B cell (primary cell): ENCODE data around the gene MTCP1. TPM values are rescaled to one million over a fixed set of nuclear protein-coding genes. Genes with fewer than 3 reads are reported as not detected.
A peak's percentile ranks its signal among the peaks of the same experiment; 100 is the strongest.

Experiments used
- ATAC-seq: fragments of 200-7000 bp; cut with Tn5 transposase; one replicate; pipeline ENCODE4 v1.10.0; 2021; ENCODE audit warnings: low read depth, mild to moderate bottlenecking, moderate number of reproducible peaks, moderate library complexity
- CTCF ChIA-PET: fragments of 350-600 bp; sonication (Branson Sonifier 250); formaldehyde crosslinking; loops from one replicate; lab custom pipeline; 2021; ENCODE audit warnings: antibody characterized with exemption, inconsistent platforms; lab: Charles Lee
- POLR2A ChIA-PET: fragments of 350-600 bp; sonication (Branson Sonifier 250); formaldehyde crosslinking; loops from one replicate; lab custom pipeline; 2021; ENCODE audit warnings: antibody characterized with exemption; lab: Charles Lee
- DNase-seq: peaks from one replicate; pipeline ENCODE4 v3.0.0; 2013
- H2AFZ ChIP-seq: 2 replicates; pipeline ENCODE4 v1.6.1; 2012; ENCODE audit warnings: mild to moderate bottlenecking, low read depth, low read length; ENCODE audit not compliant: insufficient read depth, poor library complexity, severe bottlenecking
- H3K27ac ChIP-seq, 2 donors: 1 replicate in 1 of 2; 2 replicates in 1 of 2; pipeline ENCODE4 v1.5.1; 2012 to 2013; ENCODE audit warnings: low read length in 2 of 2, mild to moderate bottlenecking in 2 of 2, moderate library complexity in 1 of 2
- H3K27me3 ChIP-seq, 4 experiments: fragments of 200-600 bp in 1 of 4; sonication (generic) in 1 of 4; replicated peaks in 1 of 4; 1 replicate in 2 of 4; 2 replicates in 2 of 4; pipeline versions ENCODE4 v1.6.1 to v1.7.0; 2013 to 2016; ENCODE audit warnings: low read length in 3 of 4, mild to moderate bottlenecking in 2 of 4, mixed read lengths in 1 of 4, moderate library complexity in 1 of 4; ENCODE audit not compliant: insufficient read depth in 4 of 4, control insufficient read depth in 3 of 4; ENCODE audit errors: control extremely low read depth in 1 of 4
- H3K36me3 ChIP-seq, 2 experiments: replicated peaks in 1 of 2; 1 replicate in 1 of 2; 2 replicates in 1 of 2; pipeline versions ENCODE4 v1.6.1 to v1.7.1; 2013; ENCODE audit warnings: low read length in 1 of 2; ENCODE audit not compliant: insufficient read depth in 2 of 2, control insufficient read depth in 1 of 2; ENCODE audit errors: control extremely low read depth in 1 of 2, extremely low read depth in 1 of 2
- H3K4me1 ChIP-seq, 2 donors: fragments of 200-600 bp in 1 of 2; sonication (generic) in 1 of 2; 1 replicate in 1 of 2; 2 replicates in 1 of 2; pipeline versions ENCODE4 v1.5.1 to v1.6.1; 2013 to 2017; ENCODE audit warnings: low read length in 2 of 2; ENCODE audit not compliant: control insufficient read depth in 2 of 2, insufficient read depth in 2 of 2
- H3K4me2 ChIP-seq: replicated peaks from 2 replicates; pipeline ENCODE3; 2012; ENCODE audit warnings: mild to moderate bottlenecking, low read depth, low read length; ENCODE audit not compliant: poor library complexity, severe bottlenecking
- H3K4me3 ChIP-seq, 5 experiments: fragments of 200-600 bp in 1 of 5; sonication (generic) in 1 of 5; 1 replicate in 3 of 5; 2 replicates in 2 of 5; pipeline versions ENCODE4 v1.5.1 to v1.7.0; 2011 to 2016; ENCODE audit warnings: low read length in 4 of 5, mild to moderate bottlenecking in 4 of 5, low read depth in 2 of 5, control low read depth in 1 of 5, moderate library complexity in 1 of 5; ENCODE audit not compliant: insufficient read depth in 1 of 5; ENCODE audit errors: control extremely low read depth in 1 of 5, extremely low read depth in 1 of 5
- H3K79me2 ChIP-seq: fragments of 200-600 bp; sonication (generic); one replicate; pipeline ENCODE4 v1.6.0; 2016; ENCODE audit warnings: low read length; ENCODE audit not compliant: control insufficient read depth, insufficient read depth
- H3K9ac ChIP-seq: fragments of 200-600 bp; sonication (generic); 2 replicates; pipeline ENCODE4 v1.6.1; 2017; ENCODE audit warnings: mild to moderate bottlenecking, low read length, moderate library complexity
- H3K9me3 ChIP-seq, 3 donors: one replicate each; pipeline versions ENCODE4 v1.6.1 to v1.7.1; 2013; ENCODE audit warnings: low read length in 2 of 3; ENCODE audit not compliant: control insufficient read depth in 2 of 3, insufficient read depth in 1 of 3; ENCODE audit errors: control extremely low read depth in 1 of 3
- H4K20me1 ChIP-seq: 2 replicates; pipeline ENCODE4 v1.6.0; 2012; ENCODE audit warnings: mild to moderate bottlenecking, low read length; ENCODE audit not compliant: insufficient read depth, control insufficient read depth, poor library complexity, severe bottlenecking
- H3K27ac Mint-ChIP-seq: one replicate; pipeline ENCODE4 v1.8.0; 2021; ENCODE audit warnings: mixed read lengths
- H3K27me3 Mint-ChIP-seq: one replicate; pipeline ENCODE4 v1.8.0; 2021; ENCODE audit warnings: mixed read lengths
- H3K4me1 Mint-ChIP-seq: one replicate; pipeline ENCODE4 v1.8.0; 2021; ENCODE audit warnings: mixed read lengths
- H3K4me3 Mint-ChIP-seq: one replicate; pipeline ENCODE4 v1.8.0; 2021; ENCODE audit warnings: mixed read lengths
- H3K9me3 Mint-ChIP-seq: one replicate; pipeline ENCODE4 v1.8.0; 2022; ENCODE audit warnings: mixed read lengths; ENCODE audit not compliant: insufficient read depth
- CTCF ChIP-seq: fragments of 200-600 bp; IDR thresholded peaks from one replicate; pipeline ENCODE4 v1.8.0; 2022; ENCODE audit warnings: antibody characterized with exemption, mild to moderate bottlenecking
- EZH2 ChIP-seq: IDR thresholded peaks from 2 replicates; pipeline ENCODE4 v1.6.1; 2012; ENCODE audit warnings: borderline replicate concordance, low read depth, mild to moderate bottlenecking, moderate library complexity, low read length; ENCODE audit not compliant: insufficient read depth, poor library complexity, severe bottlenecking
- WGBS: methylation state at CpG from one replicate; pipeline ENCODE4 v1.1.5; 2013; ENCODE audit warnings: missing lambda C conversion rate; ENCODE audit not compliant: insufficient coverage; 5-methylcytosine and 5-hydroxymethylcytosine counted together
- intact Hi-C: fragments of 100-400 bp; cut with micrococcal nuclease; formaldehyde crosslinking; loops from one replicate; pipeline ENCODE4 v1.10.0; 2022
- polyA plus RNA-seq: library from polyadenylated mRNA; depleted of rRNA; stranded (reverse); fragments of >200 nt; gene quantifications from 2 replicates; pipeline ENCODE4 v1.2.3, GENCODE V29; 2012
- total RNA-seq, 2 donors: library from RNA; stranded (reverse); fragments of 120-200 nt in 1 of 2; gene quantifications; 1 replicate in 1 of 2; 2 replicates in 1 of 2; pipeline versions ENCODE4 v1.2.3 to v1.2.4, GENCODE V29; 2013 to 2022

MTCP1 gene
- total and polyA plus RNA-seq, 2 donors (not counting 1 experiment from before 2014, with no cell fraction given): 2.9 to 20.3 TPM

GRCh38 chrX:155054255-155054654, 16.7 kb downstream of the MTCP1 start:
- no peak overlapping the region for H3K4me3 Mint-ChIP-seq
- intact Hi-C loops: no loop called here
- Histone ChIP-seq H3K4me1 (peaks cover 0 to 9% of the 10 kb centered on the region in 2 donors), H2AFZ (no peak overlapping the region), H3K9ac (no peak overlapping the region), H3K4me2 (no peak overlapping the region), H4K20me1 (no peaks in the 10 kb centered on the region), H3K79me2 (no peaks in the 10 kb centered on the region), H3K27ac (no peak overlapping the region), H3K27me3 (no peaks in the 10 kb centered on the region), H3K36me3 (peaks cover 0 to 23% of the 10 kb centered on the region in 2 experiments), H3K4me3 (no peak overlapping the region), H3K9me3 (no peaks in the 10 kb centered on the region)
- peaks cover 9% of the 10 kb centered on the region for H3K4me1 Mint-ChIP-seq
- ATAC-seq: no peak
- no peaks in the 10 kb centered on the region for H3K9me3 Mint-ChIP-seq
- CTCF ChIA-PET: no interaction called here
- POLR2A ChIA-PET: no interaction called here
- DNase-seq: no peak
- TF ChIP-seq EZH2 (no peak), CTCF (no peak)
- no peak overlapping the region for H3K27ac Mint-ChIP-seq
- no CpG with 5 or more reads among the region's 4 CpGs for WGBS
- H3K27me3 Mint-ChIP-seq: no peaks in the 10 kb centered on the region

GRCh38 chrX:155053656-155054055, 17.3 kb downstream of the MTCP1 start:
- no peak overlapping the region for H3K27ac ChIP-seq
- H4K20me1 ChIP-seq: no peaks in the 10 kb centered on the region
- H3K9ac ChIP-seq: no peak overlapping the region
- H3K27me3 Mint-ChIP-seq: no peaks in the 10 kb centered on the region
- TF ChIP-seq CTCF: no peak
- TF ChIP-seq EZH2: no peak
- peaks cover 9% of the 10 kb centered on the region for H3K4me1 Mint-ChIP-seq
- no peaks in the 10 kb centered on the region for H3K9me3 ChIP-seq
- no peak for DNase-seq
- H3K4me3 ChIP-seq: no peak overlapping the region
- peaks cover 0 to 9% of the 10 kb centered on the region in 2 donors for H3K4me1 ChIP-seq
- intact Hi-C loops: no loop called here
- ATAC-seq: no peak
- ChIA-PET POLR2A (no interaction called here), CTCF (no interaction called here)
- peaks cover 0 to 23% of the 10 kb centered on the region in 2 experiments for H3K36me3 ChIP-seq
- H3K27ac Mint-ChIP-seq: peak overlapping the region; percentile 46
- H3K27me3 ChIP-seq: no peaks in the 10 kb centered on the region
- H3K4me3 Mint-ChIP-seq: no peak overlapping the region
- WGBS: 100% methylated on average over 2 of the region's 3 CpGs
- H2AFZ ChIP-seq: no peak overlapping the region
- H3K9me3 Mint-ChIP-seq: no peaks in the 10 kb centered on the region
- no peak overlapping the region for H3K4me2 ChIP-seq
- H3K79me2 ChIP-seq: no peaks in the 10 kb centered on the region
